ENCODE data around the gene INSYN2A.

The INSYN2A gene

GRCh38 chr10:127179612-127180250 lies 16.7 kb downstream of the INSYN2A start:
- ATAC-seq = no peak
- TF ChIP-seq RARB (CRISPR knock-in tag; IDR thresholded peaks at IDR 0.05) = no peak
- no peak for TF ChIP-seq CSRNP3 (CRISPR knock-in tag; IDR thresholded peaks at IDR 0.05)
- TF ChIP-seq ZNF8 (CRISPR knock-in tag; IDR thresholded peaks at IDR 0.05) = no peak
- no peak for TF ChIP-seq GLIS3 (CRISPR knock-in tag; IDR thresholded peaks at IDR 0.05)
- no peak for TF ChIP-seq TOX (CRISPR knock-in tag; IDR thresholded peaks at IDR 0.05; ENCODE audit: borderline replicate concordance)
- no peak for TF ChIP-seq ARNTL (CRISPR knock-in tag; IDR thresholded peaks at IDR 0.05; ENCODE audit: borderline replicate concordance, low read depth)
- no peak for TF ChIP-seq ESRRG (CRISPR knock-in tag; IDR thresholded peaks at IDR 0.05)
- TF ChIP-seq, protein P1, sequence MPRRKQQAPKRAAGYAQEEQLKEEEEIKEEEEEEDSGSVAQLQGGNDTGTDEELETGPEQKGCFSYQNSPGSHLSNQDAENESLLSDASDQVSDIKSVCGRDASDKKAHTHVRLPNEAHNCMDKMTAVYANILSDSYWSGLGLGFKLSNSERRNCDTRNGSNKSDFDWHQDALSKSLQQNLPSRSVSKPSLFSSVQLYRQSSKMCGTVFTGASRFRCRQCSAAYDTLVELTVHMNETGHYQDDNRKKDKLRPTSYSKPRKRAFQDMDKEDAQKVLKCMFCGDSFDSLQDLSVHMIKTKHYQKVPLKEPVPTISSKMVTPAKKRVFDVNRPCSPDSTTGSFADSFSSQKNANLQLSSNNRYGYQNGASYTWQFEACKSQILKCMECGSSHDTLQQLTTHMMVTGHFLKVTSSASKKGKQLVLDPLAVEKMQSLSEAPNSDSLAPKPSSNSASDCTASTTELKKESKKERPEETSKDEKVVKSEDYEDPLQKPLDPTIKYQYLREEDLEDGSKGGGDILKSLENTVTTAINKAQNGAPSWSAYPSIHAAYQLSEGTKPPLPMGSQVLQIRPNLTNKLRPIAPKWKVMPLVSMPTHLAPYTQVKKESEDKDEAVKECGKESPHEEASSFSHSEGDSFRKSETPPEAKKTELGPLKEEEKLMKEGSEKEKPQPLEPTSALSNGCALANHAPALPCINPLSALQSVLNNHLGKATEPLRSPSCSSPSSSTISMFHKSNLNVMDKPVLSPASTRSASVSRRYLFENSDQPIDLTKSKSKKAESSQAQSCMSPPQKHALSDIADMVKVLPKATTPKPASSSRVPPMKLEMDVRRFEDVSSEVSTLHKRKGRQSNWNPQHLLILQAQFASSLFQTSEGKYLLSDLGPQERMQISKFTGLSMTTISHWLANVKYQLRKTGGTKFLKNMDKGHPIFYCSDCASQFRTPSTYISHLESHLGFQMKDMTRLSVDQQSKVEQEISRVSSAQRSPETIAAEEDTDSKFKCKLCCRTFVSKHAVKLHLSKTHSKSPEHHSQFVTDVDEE (CRISPR knock-in tag; IDR thresholded peaks at IDR 0.05) = no peak
- TF ChIP-seq ISL1 (CRISPR knock-in tag; IDR thresholded peaks at IDR 0.05) = no peak
- no peak for TF ChIP-seq ZFP30 (CRISPR knock-in tag; IDR thresholded peaks at IDR 0.05)

DNA sequence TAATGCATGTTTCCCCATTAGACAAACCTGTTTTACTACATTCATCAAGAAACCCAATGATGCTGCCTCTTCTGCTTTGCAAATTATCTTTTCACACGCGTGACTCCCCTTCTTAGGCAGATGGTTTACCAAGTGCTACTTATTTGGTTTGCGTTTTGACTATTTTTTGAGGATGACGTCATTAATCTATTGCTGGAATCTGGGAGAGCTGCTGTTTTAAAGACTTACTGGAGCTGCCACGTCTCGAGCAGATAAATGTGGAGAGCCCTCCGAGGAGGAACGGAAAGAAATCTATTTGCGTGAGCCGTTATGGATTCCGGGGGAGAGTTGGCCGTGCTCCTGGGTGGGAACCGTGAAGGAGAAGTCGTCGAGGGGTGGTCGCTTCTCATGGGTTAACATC lies 19.7 kb downstream of the INSYN2A start:
- TF ChIP-seq, protein P2, sequence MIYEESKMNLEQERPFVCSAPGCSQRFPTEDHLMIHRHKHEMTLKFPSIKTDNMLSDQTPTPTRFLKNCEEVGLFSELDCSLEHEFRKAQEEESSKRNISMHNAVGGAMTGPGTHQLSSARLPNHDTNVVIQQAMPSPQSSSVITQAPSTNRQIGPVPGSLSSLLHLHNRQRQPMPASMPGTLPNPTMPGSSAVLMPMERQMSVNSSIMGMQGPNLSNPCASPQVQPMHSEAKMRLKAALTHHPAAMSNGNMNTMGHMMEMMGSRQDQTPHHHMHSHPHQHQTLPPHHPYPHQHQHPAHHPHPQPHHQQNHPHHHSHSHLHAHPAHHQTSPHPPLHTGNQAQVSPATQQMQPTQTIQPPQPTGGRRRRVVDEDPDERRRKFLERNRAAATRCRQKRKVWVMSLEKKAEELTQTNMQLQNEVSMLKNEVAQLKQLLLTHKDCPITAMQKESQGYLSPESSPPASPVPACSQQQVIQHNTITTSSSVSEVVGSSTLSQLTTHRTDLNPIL (CRISPR knock-in tag; IDR thresholded peaks at IDR 0.05; ENCODE audit: low read depth) = no peak
- no peak for TF ChIP-seq TOX (CRISPR knock-in tag; IDR thresholded peaks at IDR 0.05; ENCODE audit: borderline replicate concordance)
- no peak for TF ChIP-seq CSDC2 (CRISPR knock-in tag; IDR thresholded peaks at IDR 0.05)
- no peak for TF ChIP-seq OSR1 (CRISPR knock-in tag; IDR thresholded peaks at IDR 0.05)
- TF ChIP-seq BACH2 (CRISPR knock-in tag; IDR thresholded peaks at IDR 0.05; ENCODE audit: borderline replicate concordance) = no peak
- no peak for TF ChIP-seq PPARA (CRISPR knock-in tag; IDR thresholded peaks at IDR 0.05; ENCODE audit: borderline replicate concordance)
- no peak for TF ChIP-seq ZC3H10 (CRISPR knock-in tag; IDR thresholded peaks at IDR 0.05)
- no peak for TF ChIP-seq SNAI2 (CRISPR knock-in tag; IDR thresholded peaks at IDR 0.05)
- TF ChIP-seq, protein P3, sequence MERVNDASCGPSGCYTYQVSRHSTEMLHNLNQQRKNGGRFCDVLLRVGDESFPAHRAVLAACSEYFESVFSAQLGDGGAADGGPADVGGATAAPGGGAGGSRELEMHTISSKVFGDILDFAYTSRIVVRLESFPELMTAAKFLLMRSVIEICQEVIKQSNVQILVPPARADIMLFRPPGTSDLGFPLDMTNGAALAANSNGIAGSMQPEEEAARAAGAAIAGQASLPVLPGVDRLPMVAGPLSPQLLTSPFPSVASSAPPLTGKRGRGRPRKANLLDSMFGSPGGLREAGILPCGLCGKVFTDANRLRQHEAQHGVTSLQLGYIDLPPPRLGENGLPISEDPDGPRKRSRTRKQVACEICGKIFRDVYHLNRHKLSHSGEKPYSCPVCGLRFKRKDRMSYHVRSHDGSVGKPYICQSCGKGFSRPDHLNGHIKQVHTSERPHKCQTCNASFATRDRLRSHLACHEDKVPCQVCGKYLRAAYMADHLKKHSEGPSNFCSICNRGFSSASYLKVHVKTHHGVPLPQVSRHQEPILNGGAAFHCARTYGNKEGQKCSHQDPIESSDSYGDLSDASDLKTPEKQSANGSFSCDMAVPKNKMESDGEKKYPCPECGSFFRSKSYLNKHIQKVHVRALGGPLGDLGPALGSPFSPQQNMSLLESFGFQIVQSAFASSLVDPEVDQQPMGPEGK (CRISPR knock-in tag; IDR thresholded peaks at IDR 0.05; ENCODE audit: borderline replicate concordance) = no peak
- no peak for TF ChIP-seq ZNF70 (CRISPR knock-in tag; IDR thresholded peaks at IDR 0.05)
- TF ChIP-seq RARB (CRISPR knock-in tag; IDR thresholded peaks at IDR 0.05) = no peak
- TF ChIP-seq GLIS3 (CRISPR knock-in tag; IDR thresholded peaks at IDR 0.05) = no peak
- no peak for ATAC-seq

GRCh38 chr10:127175357-127176110 lies 20.9 kb downstream of the INSYN2A start:
- no peak for ATAC-seq

More at GRCh38 chr10:127175357-127176110, 20.9 kb downstream of the INSYN2A start:
- TF ChIP-seq CSRNP3 (CRISPR knock-in tag; IDR thresholded peaks at IDR 0.05) (no peak), CSDC2 (CRISPR knock-in tag; IDR thresholded peaks at IDR 0.05) (no peak), ZFP30 (CRISPR knock-in tag; IDR thresholded peaks at IDR 0.05) (no peak), ZNF8 (CRISPR knock-in tag; IDR thresholded peaks at IDR 0.05) (no peak), ZC3H10 (CRISPR knock-in tag; IDR thresholded peaks at IDR 0.05) (no peak), GLIS3 (CRISPR knock-in tag; IDR thresholded peaks at IDR 0.05) (no peak), TOX (CRISPR knock-in tag; IDR thresholded peaks at IDR 0.05; ENCODE audit: borderline replicate concordance) (no peak), SNAI2 (CRISPR knock-in tag; IDR thresholded peaks at IDR 0.05) (no peak), RARB (CRISPR knock-in tag; IDR thresholded peaks at IDR 0.05) (no peak), ESRRG (CRISPR knock-in tag; IDR thresholded peaks at IDR 0.05) (no peak), PPARA (CRISPR knock-in tag; IDR thresholded peaks at IDR 0.05; ENCODE audit: borderline replicate concordance) (no peak)
- TF ChIP-seq, protein P2 (CRISPR knock-in tag; IDR thresholded peaks at IDR 0.05; ENCODE audit: low read depth) = no peak
- TF ChIP-seq, protein P4, sequence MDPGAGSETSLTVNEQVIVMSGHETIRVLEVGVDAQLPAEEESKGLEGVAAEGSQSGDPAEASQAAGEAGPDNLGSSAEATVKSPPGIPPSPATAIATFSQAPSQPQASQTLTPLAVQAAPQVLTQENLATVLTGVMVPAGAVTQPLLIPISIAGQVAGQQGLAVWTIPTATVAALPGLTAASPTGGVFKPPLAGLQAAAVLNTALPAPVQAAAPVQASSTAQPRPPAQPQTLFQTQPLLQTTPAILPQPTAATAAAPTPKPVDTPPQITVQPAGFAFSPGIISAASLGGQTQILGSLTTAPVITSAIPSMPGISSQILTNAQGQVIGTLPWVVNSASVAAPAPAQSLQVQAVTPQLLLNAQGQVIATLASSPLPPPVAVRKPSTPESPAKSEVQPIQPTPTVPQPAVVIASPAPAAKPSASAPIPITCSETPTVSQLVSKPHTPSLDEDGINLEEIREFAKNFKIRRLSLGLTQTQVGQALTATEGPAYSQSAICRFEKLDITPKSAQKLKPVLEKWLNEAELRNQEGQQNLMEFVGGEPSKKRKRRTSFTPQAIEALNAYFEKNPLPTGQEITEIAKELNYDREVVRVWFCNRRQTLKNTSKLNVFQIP (CRISPR knock-in tag; IDR thresholded peaks at IDR 0.05; ENCODE audit: borderline replicate concordance, low read depth) = no peak
